HCT116 (cell line): ENCODE results near the gene OR6J1. TPM values are rescaled to one million over a fixed set of nuclear protein-coding genes. Genes with fewer than 3 reads are reported as not detected.

Experiments
- ATAC-seq: fragments of 200-7000 bp; cut with Tn5 transposase; 2 replicates; pipeline ENCODE4 v1.9.1; 2020; ENCODE audit warnings: mild to moderate bottlenecking, moderate library complexity
- BruUV-seq: library from RNA; stranded (reverse); fragments of 400-500 nt; replicated peaks from 2 replicates; lab custom pipeline; 2021; lab: Mats Ljungman, UMichigan
- CTCF ChIA-PET: fragments of 300-600 bp; sonication (Branson Sonifier 250); formaldehyde crosslinking; loops from one replicate; lab custom pipeline; 2021; ENCODE audit warnings: antibody characterized with exemption; lab: Charles Lee
- POLR2A ChIA-PET: fragments of 300-600, 350-600 bp; sonication (Branson Sonifier 250); formaldehyde crosslinking; loops from one replicate; lab custom pipeline; 2021; ENCODE audit warnings: antibody characterized with exemption; lab: Charles Lee
- RAD21 ChIA-PET, 2 experiments: fragments of 300-600 bp; sonication (Branson Sonifier 250); formaldehyde crosslinking; loops; one replicate each; lab custom pipeline; 2023; ENCODE audit warnings: low total read pairs in 2 of 2; ENCODE audit not compliant: uncharacterized antibody in 2 of 2, unreplicated experiment in 2 of 2, low non-redundant PET in 1 of 2; lab: Charles Lee
- DNase-seq: peaks from one replicate; pipeline ENCODE4 v3.0.0-alpha.2; 2010; ENCODE audit warnings: low read depth, low spot score
- H2AFZ ChIP-seq: fragments of 200-600 bp; shearing (Covaris generic), sonication (generic); 2 replicates; pipeline ENCODE4 v1.6.1; 2017; ENCODE audit warnings: low read depth, mixed run types, mixed read lengths, antibody characterized with exemption, low read length; ENCODE audit not compliant: poor library complexity, severe bottlenecking
- H3K27ac ChIP-seq: 2 replicates; pipeline ENCODE4 v1.5.1; 2012; ENCODE audit warnings: low read depth, low read length
- H3K27me3 ChIP-seq: fragments of 200-600 bp; sonication (generic); 2 replicates; pipeline ENCODE4 v1.6.1; 2016; ENCODE audit warnings: mixed run types, low read length, mixed read lengths; ENCODE audit not compliant: insufficient read depth
- H3K36me3 ChIP-seq, 2 experiments: fragments of 200-500 bp in 1 of 2; fragments of 200-600 bp in 1 of 2; sonication (Bioruptor generic) in 1 of 2; sonication (generic) in 1 of 2; 2 replicates each; pipeline versions ENCODE4 v1.5.1 to v1.6.1; 2014 to 2016; ENCODE audit warnings: low read length in 2 of 2, inconsistent platforms in 1 of 2, mixed read lengths in 1 of 2, mixed run types in 1 of 2; ENCODE audit not compliant: insufficient read depth in 2 of 2, control insufficient read depth in 1 of 2
- H3K4me1 ChIP-seq, 2 experiments: fragments of 200-600 bp in 1 of 2; sonication (generic) in 1 of 2; 2 replicates each; pipeline versions ENCODE4 v1.5.1 to v1.6.1; 2012 to 2017; ENCODE audit warnings: low read length in 2 of 2, inconsistent platforms in 1 of 2, mild to moderate bottlenecking in 1 of 2, mixed read lengths in 1 of 2, mixed run types in 1 of 2, moderate library complexity in 1 of 2; ENCODE audit not compliant: insufficient read depth in 2 of 2, control insufficient read depth in 1 of 2
- H3K4me2 ChIP-seq: fragments of 200-600 bp; sonication (generic); 2 replicates; pipeline ENCODE4 v1.6.1; 2017; ENCODE audit warnings: mixed run types, low read length, mixed read lengths
- H3K4me3 ChIP-seq, 2 experiments: fragments of 200-600 bp in 1 of 2; sonication (generic) in 1 of 2; replicated peaks in 1 of 2; 2 replicates each; pipeline ENCODE4 v1.5.1; 2011 to 2016; ENCODE audit warnings: low read length in 2 of 2, control low read depth in 1 of 2, low read depth in 1 of 2, mild to moderate bottlenecking in 1 of 2, mixed read lengths in 1 of 2, mixed run types in 1 of 2
- H3K79me2 ChIP-seq: fragments of 200-600 bp; sonication (generic); 2 replicates; pipeline ENCODE4 v1.6.1; 2017; ENCODE audit warnings: mild to moderate bottlenecking, mixed run types, low read length, moderate library complexity, mixed read lengths; ENCODE audit not compliant: insufficient read depth
- H3K9ac ChIP-seq: fragments of 200-600 bp; sonication (generic); 2 replicates; pipeline ENCODE4 v1.6.1; 2016; ENCODE audit warnings: low read length, mixed read lengths
- H3K9me2 ChIP-seq: fragments of 200-600 bp; sonication (generic), shearing (Covaris generic); 2 replicates; pipeline ENCODE4 v1.6.1; 2017; ENCODE audit warnings: mixed run types, mild to moderate bottlenecking, moderate library complexity; ENCODE audit not compliant: insufficient read depth
- H3K9me3 ChIP-seq, 2 experiments: fragments of 200-500 bp in 1 of 2; fragments of 200-600 bp in 1 of 2; sonication (Bioruptor generic) in 1 of 2; sonication (generic) in 1 of 2; 2 replicates each; pipeline ENCODE4 v1.6.1; 2014 to 2017; ENCODE audit warnings: low read length in 2 of 2, mixed read lengths in 2 of 2, inconsistent platforms in 1 of 2, low read depth in 1 of 2, mild to moderate bottlenecking in 1 of 2, mixed run types in 1 of 2, moderate library complexity in 1 of 2; ENCODE audit not compliant: control insufficient read depth in 1 of 2, insufficient read depth in 1 of 2
- H4K20me1 ChIP-seq: fragments of 200-600 bp; sonication (generic), shearing (Covaris generic); 2 replicates; pipeline ENCODE4 v1.6.1; 2017; ENCODE audit warnings: mixed run types, mild to moderate bottlenecking, moderate library complexity; ENCODE audit not compliant: insufficient read depth
- CBX3 ChIP-seq: IDR thresholded peaks from 2 replicates; pipeline ENCODE4 v1.6.1; 2012; ENCODE audit warnings: low read depth
- CEBPB ChIP-seq: IDR thresholded peaks from 2 replicates; pipeline ENCODE4 v1.6.1; 2012; ENCODE audit warnings: low read depth
- EGR1 ChIP-seq: IDR thresholded peaks from 2 replicates; pipeline ENCODE4 v1.6.1; 2012; ENCODE audit warnings: low read depth
- ELF1 ChIP-seq: IDR thresholded peaks from 2 replicates; pipeline ENCODE4 v1.6.1; 2012; ENCODE audit warnings: low read depth, borderline replicate concordance
- FOSL1 ChIP-seq: IDR thresholded peaks from 2 replicates; pipeline ENCODE4 v1.6.1; 2012; ENCODE audit warnings: low read depth
- JUND ChIP-seq: IDR thresholded peaks from 2 replicates; pipeline ENCODE4 v1.6.1; 2012
- POLR2A ChIP-seq: IDR thresholded peaks from 2 replicates; pipeline ENCODE4 v1.7.0; 2011; ENCODE audit warnings: borderline replicate concordance; ENCODE audit not compliant: insufficient read depth, insufficient read length; ENCODE audit errors: extremely low read depth
- POLR2AphosphoS5 ChIP-seq: IDR thresholded peaks from 2 replicates; pipeline ENCODE4 v1.6.1; 2011; ENCODE audit warnings: mild to moderate bottlenecking, low read depth, low read length, moderate library complexity
- RAD21 ChIP-seq: IDR thresholded peaks from 2 replicates; pipeline ENCODE4 v1.6.1; 2012; ENCODE audit warnings: low read depth, mild to moderate bottlenecking
- SIN3A ChIP-seq: IDR thresholded peaks from 2 replicates; pipeline ENCODE4 v1.6.1; 2012; ENCODE audit warnings: low read depth
- SP1 ChIP-seq: IDR thresholded peaks from 2 replicates; pipeline ENCODE4 v1.6.1; 2012; ENCODE audit warnings: low read depth
- ZFX ChIP-seq: fragments of 450-650 bp; IDR thresholded peaks from 2 replicates; pipeline ENCODE4 v1.6.1; 2017
- ZNF274 ChIP-seq: fragments of 200-500 bp; sonication (Bioruptor generic); IDR thresholded peaks from 2 replicates; pipeline ENCODE4 v1.6.1; 2014; ENCODE audit warnings: mild to moderate bottlenecking, low read depth, low read length, inconsistent platforms
- intact Hi-C: fragments of 100-400 bp; cut with micrococcal nuclease; formaldehyde crosslinking; loops from 2 replicates; pipeline ENCODE4 v1.10.0; 2022
- total RNA-seq: library from RNA; stranded (reverse); gene quantifications from one replicate; pipeline ENCODE4 v1.2.1, GENCODE V29; 2021; ENCODE audit not compliant: unreplicated experiment
- TF ChIP-seq, protein P1 (sequence below): IDR thresholded peaks from 2 replicates; pipeline ENCODE4 v1.6.1; 2012; ENCODE audit warnings: low read depth
- TF ChIP-seq, protein P2 (sequence below): IDR thresholded peaks from 2 replicates; pipeline ENCODE4 v1.6.1; 2011; ENCODE audit warnings: mild to moderate bottlenecking, low read length, moderate library complexity; ENCODE audit not compliant: insufficient replicate concordance; ENCODE audit errors: extremely low read depth

Gene OR6J1
- total RNA-seq, 1 experiment from 2014 or later, result not detected

GRCh38 chr14:22630486-22630885 lies 13.7 kb downstream of the OR6J1 start:
- no peaks in the 10 kb centered on the region for H3K27me3 ChIP-seq
- no peak overlapping the region for H3K4me2 ChIP-seq
- H3K36me3 ChIP-seq, result no peaks in the 10 kb centered on the region
- no peaks in the 10 kb centered on the region for H4K20me1 ChIP-seq
- H3K4me3 ChIP-seq, result no peak overlapping the region
- BruUV-seq, result no TSS peak
- ChIA-PET RAD21 (no interaction called here), CTCF (no interaction called here), POLR2A (no interaction called here)
- no peak overlapping the region for H3K27ac ChIP-seq
- no peak overlapping the region for H2AFZ ChIP-seq
- DNase-seq (no peak), ATAC-seq (no peak)
- no peaks in the 10 kb centered on the region for H3K79me2 ChIP-seq
- intact Hi-C loops, result no loop called here
- H3K9me3 ChIP-seq, result peaks cover 0 to 8% of the 10 kb centered on the region in 2 experiments; a peak in 1 of 4 replicates
- H3K4me1 ChIP-seq, result no peaks in the 10 kb centered on the region
- no peaks in the 10 kb centered on the region for H3K9me2 ChIP-seq
- no peak for TF ChIP-seq JUND
- TF ChIP-seq CBX3, result no peak
- no peak for TF ChIP-seq POLR2A
- TF ChIP-seq ELF1, result no peak
- TF ChIP-seq CEBPB, result no peak
- TF ChIP-seq POLR2AphosphoS5, result no peak
- TF ChIP-seq ZNF274, result no peak
- no peak for TF ChIP-seq RAD21
- no peak for TF ChIP-seq ZFX
- H3K9ac ChIP-seq, result no peak overlapping the region

- no peak for TF ChIP-seq SP1
- TF ChIP-seq FOSL1, result no peak
- TF ChIP-seq POLR2A, result no peak
- TF ChIP-seq ZFX, result no peak
- TF ChIP-seq RAD21, result no peak
- TF ChIP-seq, protein P1, sequence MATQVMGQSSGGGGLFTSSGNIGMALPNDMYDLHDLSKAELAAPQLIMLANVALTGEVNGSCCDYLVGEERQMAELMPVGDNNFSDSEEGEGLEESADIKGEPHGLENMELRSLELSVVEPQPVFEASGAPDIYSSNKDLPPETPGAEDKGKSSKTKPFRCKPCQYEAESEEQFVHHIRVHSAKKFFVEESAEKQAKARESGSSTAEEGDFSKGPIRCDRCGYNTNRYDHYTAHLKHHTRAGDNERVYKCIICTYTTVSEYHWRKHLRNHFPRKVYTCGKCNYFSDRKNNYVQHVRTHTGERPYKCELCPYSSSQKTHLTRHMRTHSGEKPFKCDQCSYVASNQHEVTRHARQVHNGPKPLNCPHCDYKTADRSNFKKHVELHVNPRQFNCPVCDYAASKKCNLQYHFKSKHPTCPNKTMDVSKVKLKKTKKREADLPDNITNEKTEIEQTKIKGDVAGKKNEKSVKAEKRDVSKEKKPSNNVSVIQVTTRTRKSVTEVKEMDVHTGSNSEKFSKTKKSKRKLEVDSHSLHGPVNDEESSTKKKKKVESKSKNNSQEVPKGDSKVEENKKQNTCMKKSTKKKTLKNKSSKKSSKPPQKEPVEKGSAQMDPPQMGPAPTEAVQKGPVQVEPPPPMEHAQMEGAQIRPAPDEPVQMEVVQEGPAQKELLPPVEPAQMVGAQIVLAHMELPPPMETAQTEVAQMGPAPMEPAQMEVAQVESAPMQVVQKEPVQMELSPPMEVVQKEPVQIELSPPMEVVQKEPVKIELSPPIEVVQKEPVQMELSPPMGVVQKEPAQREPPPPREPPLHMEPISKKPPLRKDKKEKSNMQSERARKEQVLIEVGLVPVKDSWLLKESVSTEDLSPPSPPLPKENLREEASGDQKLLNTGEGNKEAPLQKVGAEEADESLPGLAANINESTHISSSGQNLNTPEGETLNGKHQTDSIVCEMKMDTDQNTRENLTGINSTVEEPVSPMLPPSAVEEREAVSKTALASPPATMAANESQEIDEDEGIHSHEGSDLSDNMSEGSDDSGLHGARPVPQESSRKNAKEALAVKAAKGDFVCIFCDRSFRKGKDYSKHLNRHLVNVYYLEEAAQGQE, result no peak
- TF ChIP-seq JUND, result no peak
- TF ChIP-seq, protein P2, sequence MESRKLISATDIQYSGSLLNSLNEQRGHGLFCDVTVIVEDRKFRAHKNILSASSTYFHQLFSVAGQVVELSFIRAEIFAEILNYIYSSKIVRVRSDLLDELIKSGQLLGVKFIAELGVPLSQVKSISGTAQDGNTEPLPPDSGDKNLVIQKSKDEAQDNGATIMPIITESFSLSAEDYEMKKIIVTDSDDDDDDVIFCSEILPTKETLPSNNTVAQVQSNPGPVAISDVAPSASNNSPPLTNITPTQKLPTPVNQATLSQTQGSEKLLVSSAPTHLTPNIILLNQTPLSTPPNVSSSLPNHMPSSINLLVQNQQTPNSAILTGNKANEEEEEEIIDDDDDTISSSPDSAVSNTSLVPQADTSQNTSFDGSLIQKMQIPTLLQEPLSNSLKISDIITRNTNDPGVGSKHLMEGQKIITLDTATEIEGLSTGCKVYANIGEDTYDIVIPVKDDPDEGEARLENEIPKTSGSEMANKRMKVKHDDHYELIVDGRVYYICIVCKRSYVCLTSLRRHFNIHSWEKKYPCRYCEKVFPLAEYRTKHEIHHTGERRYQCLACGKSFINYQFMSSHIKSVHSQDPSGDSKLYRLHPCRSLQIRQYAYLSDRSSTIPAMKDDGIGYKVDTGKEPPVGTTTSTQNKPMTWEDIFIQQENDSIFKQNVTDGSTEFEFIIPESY, result no peak
- no peak for TF ChIP-seq POLR2AphosphoS5
- TF ChIP-seq EGR1, result no peak
- no peak for TF ChIP-seq ZNF274
- no peak for TF ChIP-seq SIN3A
- RAD21 ChIA-PET, result no interaction called here
- no TSS peak for BruUV-seq
- Histone ChIP-seq H3K27ac (no peak overlapping the region), H3K4me1 (no peaks in the 10 kb centered on the region), H3K4me3 (no peak overlapping the region), H3K9ac (no peak overlapping the region), H3K79me2 (no peaks in the 10 kb centered on the region), H3K36me3 (no peaks in the 10 kb centered on the region), H3K4me2 (no peak overlapping the region), H2AFZ (no peak overlapping the region), H4K20me1 (no peaks in the 10 kb centered on the region), H3K9me3 (peaks cover 0 to 8% of the 10 kb centered on the region in 2 experiments; a peak in 1 of 4 replicates), H3K9me2 (no peaks in the 10 kb centered on the region), H3K27me3 (no peaks in the 10 kb centered on the region)
- intact Hi-C loops, result no loop called here
- ATAC-seq (no peak), DNase-seq (no peak)
- POLR2A ChIA-PET, result no interaction called here
- CTCF ChIA-PET, result no interaction called here
Measured at GRCh38 chr14:22630066-22630465, 14.1 kb downstream of the OR6J1 start.
